CD14-positive monocyte (primary cell): Measurements from ENCODE around the gene ADAMTSL2. TPM values are rescaled to one million over a fixed set of nuclear protein-coding genes. Genes with fewer than 3 reads are reported as not detected.

Experiments
- DNase-seq, 3 donors: peaks; one replicate each; pipeline ENCODE4 v3.0.0-alpha.2; 2011 to 2022
- H2AFZ ChIP-seq: 2 replicates; pipeline ENCODE4 v1.6.0; 2012; ENCODE audit warnings: mild to moderate bottlenecking, low read depth, low read length, inconsistent platforms; ENCODE audit not compliant: insufficient read depth, poor library complexity, severe bottlenecking
- H3K27ac ChIP-seq, 2 donors: 1 replicate in 1 of 2; 2 replicates in 1 of 2; pipeline ENCODE4 v1.5.1; 2012 to 2013; ENCODE audit warnings: low read length in 2 of 2, control low read depth in 1 of 2, inconsistent platforms in 1 of 2, low read depth in 1 of 2, mild to moderate bottlenecking in 1 of 2
- H3K27me3 ChIP-seq, 2 donors: one replicate each; pipeline versions ENCODE4 v1.6.0 to v1.6.1; 2011 to 2013; ENCODE audit warnings: low read length in 2 of 2; ENCODE audit not compliant: control insufficient read depth in 2 of 2, insufficient read depth in 2 of 2
- H3K36me3 ChIP-seq, 2 donors: replicated peaks in 1 of 2; 1 replicate in 1 of 2; 2 replicates in 1 of 2; pipeline versions ENCODE4 v1.5.1 to v1.6.1; 2012 to 2013; ENCODE audit warnings: low read length in 2 of 2, control low read depth in 1 of 2, inconsistent platforms in 1 of 2, mild to moderate bottlenecking in 1 of 2; ENCODE audit not compliant: insufficient read depth in 2 of 2, control insufficient read depth in 1 of 2
- H3K4me1 ChIP-seq, 2 donors: 1 replicate in 1 of 2; 2 replicates in 1 of 2; pipeline versions ENCODE4 v1.5.1 to v1.6.1; 2012 to 2013; ENCODE audit warnings: low read length in 2 of 2, control low read depth in 1 of 2, inconsistent platforms in 1 of 2, mild to moderate bottlenecking in 1 of 2, moderate library complexity in 1 of 2; ENCODE audit not compliant: insufficient read depth in 2 of 2, control insufficient read depth in 1 of 2
- H3K4me2 ChIP-seq: replicated peaks from 2 replicates; pipeline ENCODE3; 2012; ENCODE audit warnings: low read length, moderate library complexity, mild to moderate bottlenecking; ENCODE audit not compliant: poor library complexity, severe bottlenecking; ENCODE audit errors: extremely low read depth
- H3K4me3 ChIP-seq, 3 experiments: fragments of 200-600 bp in 1 of 3; sonication (generic) in 1 of 3; replicated peaks in 1 of 3; 1 replicate in 2 of 3; 2 replicates in 1 of 3; pipeline ENCODE4 v1.5.1; 2011 to 2013; ENCODE audit warnings: low read length in 3 of 3, mild to moderate bottlenecking in 3 of 3, control low read depth in 2 of 3, low read depth in 2 of 3, inconsistent platforms in 1 of 3, moderate library complexity in 1 of 3
- H3K79me2 ChIP-seq: 2 replicates; pipeline ENCODE4 v1.6.0; 2012; ENCODE audit warnings: mild to moderate bottlenecking, control low read depth, inconsistent platforms, low read length, moderate library complexity; ENCODE audit not compliant: insufficient read depth
- H3K9ac ChIP-seq: 2 replicates; pipeline ENCODE4 v1.6.0; 2017; ENCODE audit warnings: low read length, mild to moderate bottlenecking; ENCODE audit not compliant: insufficient read depth, poor library complexity, severe bottlenecking
- H3K9me3 ChIP-seq, 2 donors: replicated peaks in 1 of 2; 1 replicate in 1 of 2; 2 replicates in 1 of 2; pipeline versions ENCODE4 v1.5.1 to v1.6.1; 2012 to 2013; ENCODE audit warnings: low read length in 2 of 2, control low read depth in 1 of 2; ENCODE audit not compliant: control insufficient read depth in 1 of 2, insufficient read depth in 1 of 2
- H4K20me1 ChIP-seq: 2 replicates; pipeline ENCODE4 v1.6.0; 2012; ENCODE audit warnings: mild to moderate bottlenecking, low read length, control low read depth, moderate library complexity; ENCODE audit not compliant: insufficient read depth
- H3K27ac Mint-ChIP-seq, 7 donors: one replicate each; pipeline ENCODE4 v1.8.0; 2020; ENCODE audit warnings: mild to moderate bottlenecking in 7 of 7, mixed read lengths in 7 of 7, moderate library complexity in 6 of 7, inconsistent platforms in 2 of 7
- H3K27me3 Mint-ChIP-seq, 3 donors: one replicate each; pipeline ENCODE4 v1.8.0; 2021 to 2022; ENCODE audit warnings: low read depth in 3 of 3, mild to moderate bottlenecking in 3 of 3, mixed read lengths in 3 of 3, moderate library complexity in 3 of 3, inconsistent platforms in 1 of 3
- H3K36me3 Mint-ChIP-seq, 2 donors: one replicate each; pipeline ENCODE4 v1.8.0; 2020; ENCODE audit warnings: mixed read lengths in 2 of 2, inconsistent platforms in 1 of 2, mild to moderate bottlenecking in 1 of 2
- H3K4me1 Mint-ChIP-seq: one replicate; pipeline ENCODE4 v1.8.0; 2020; ENCODE audit warnings: mild to moderate bottlenecking, mixed read lengths
- H3K4me3 Mint-ChIP-seq, 2 donors: one replicate each; pipeline ENCODE4 v1.8.0; 2020; ENCODE audit warnings: mild to moderate bottlenecking in 2 of 2, mixed read lengths in 2 of 2, moderate library complexity in 1 of 2
- H3K9me3 Mint-ChIP-seq, 7 donors: one replicate each; pipeline ENCODE4 v1.8.0; 2020 to 2022; ENCODE audit warnings: mixed read lengths in 7 of 7, mild to moderate bottlenecking in 6 of 7, moderate library complexity in 6 of 7, inconsistent platforms in 2 of 7
- CTCF ChIP-seq: fragments of 200-600 bp; IDR thresholded peaks from one replicate; pipeline ENCODE4 v1.8.0; 2022; ENCODE audit warnings: antibody characterized with exemption, mild to moderate bottlenecking
- WGBS: methylation state at CpG from one replicate; pipeline ENCODE4 v1.1.5; 2013; ENCODE audit warnings: missing lambda C conversion rate; ENCODE audit not compliant: insufficient coverage; 5-methylcytosine and 5-hydroxymethylcytosine counted together
- intact Hi-C, 2 donors: fragments of 100-400 bp; cut with micrococcal nuclease; formaldehyde crosslinking; loops; one replicate each; pipeline versions ENCODE4 v1.15.0 to v1.15.1; 2023
- polyA plus RNA-seq, 3 donors: library from polyadenylated mRNA; depleted of rRNA in 1 of 3; unstranded in 2 of 3; stranded (reverse) in 1 of 3; fragments of 300-500 nt in 2 of 3; fragments of >200 nt in 1 of 3; fragmentation: Illumina TruSeq in 2 of 3; gene quantifications; 1 replicate in 2 of 3; 2 replicates in 1 of 3; pipeline ENCODE4 v1.2.3, GENCODE V29; 2012 to 2021

ADAMTSL2 gene
- polyA plus RNA-seq, 3 donors: 0.08 TPM; not detected in 2

GRCh38 chr9:133520121-133520835 is 14.2 kb upstream of the ADAMTSL2 start:
- Histone ChIP-seq H3K4me1 (no peaks in the 10 kb centered on the region), H2AFZ (no peak overlapping the region), H3K27ac (no peak overlapping the region), H3K9me3 (no peaks in the 10 kb centered on the region), H3K27me3 (no peaks in the 10 kb centered on the region), H3K9ac (no peak overlapping the region), H3K4me2 (no peak overlapping the region), H3K79me2 (no peaks in the 10 kb centered on the region), H3K4me3 (no peak overlapping the region), H4K20me1 (no peaks in the 10 kb centered on the region), H3K36me3 (no peaks in the 10 kb centered on the region)
- no peak for TF ChIP-seq CTCF
- intact Hi-C loops: no loop called here
- Mint-ChIP-seq H3K27me3 (peaks cover 0 to 2% (median 1%) of the 10 kb centered on the region in 3 donors), H3K4me3 (no peak overlapping the region), H3K36me3 (no peaks in the 10 kb centered on the region), H3K4me1 (no peaks in the 10 kb centered on the region), H3K27ac (no peak overlapping the region), H3K9me3 (no peaks in the 10 kb centered on the region)
- WGBS: 95% methylated on average over 24 of the region's 24 CpGs
- no peak for DNase-seq

GRCh38 chr9:133521122-133522072 is 13.1 kb upstream of the ADAMTSL2 start:
- Mint-ChIP-seq H3K4me3 (no peak overlapping the region), H3K27me3 (peaks cover 0 to 3% (median 2%) of the 10 kb centered on the region in 3 donors), H3K9me3 (no peaks in the 10 kb centered on the region), H3K4me1 (no peaks in the 10 kb centered on the region), H3K27ac (no peak overlapping the region), H3K36me3 (no peaks in the 10 kb centered on the region)
- Histone ChIP-seq H2AFZ (no peak overlapping the region), H3K9ac (no peak overlapping the region), H3K4me1 (no peaks in the 10 kb centered on the region), H3K4me2 (no peak overlapping the region), H3K4me3 (no peak overlapping the region), H3K9me3 (no peaks in the 10 kb centered on the region), H3K27ac (no peak overlapping the region), H3K79me2 (no peaks in the 10 kb centered on the region), H4K20me1 (no peaks in the 10 kb centered on the region), H3K36me3 (no peaks in the 10 kb centered on the region), H3K27me3 (no peaks in the 10 kb centered on the region)
- TF ChIP-seq CTCF: no peak
- 96% methylated on average over 17 of the region's 21 CpGs for WGBS
- DNase-seq: no peak
- intact Hi-C loops: no loop called here
